Adrenal gland (tissue), 12 donors: ENCODE measurements around the gene UBE2D2. TPM values are rescaled to one million over a fixed set of nuclear protein-coding genes. Genes with fewer than 3 reads are reported as not detected.
A peak's percentile ranks its signal among the peaks of the same experiment; 100 is the strongest.

Source experiments
- DNase-seq, 7 donors: peaks; one replicate each; pipeline ENCODE4 v3.0.0-alpha.2; 2019 to 2020
- H3K27ac ChIP-seq, 5 donors: fragments of 200-600 bp; sonication (generic) in 4 of 5; 1 replicate in 3 of 5; 2 replicates in 2 of 5; pipeline versions ENCODE4 v1.5.1 to v1.8.0; 2016 to 2020; ENCODE audit warnings: mild to moderate bottlenecking in 1 of 5
- H3K27me3 ChIP-seq: fragments of 200-600 bp; 2 replicates; pipeline ENCODE4 v1.8.0; 2021
- H3K36me3 ChIP-seq, 2 donors: fragments of 200-600 bp; replicated peaks in 1 of 2; 1 replicate in 1 of 2; 2 replicates in 1 of 2; pipeline versions ENCODE4 v1.5.1 to v1.8.0; 2018 to 2022
- H3K4me1 ChIP-seq, 2 donors: fragments of 200-600 bp; replicated peaks in 1 of 2; 1 replicate in 1 of 2; 2 replicates in 1 of 2; pipeline versions ENCODE4 v1.5.1 to v1.8.0; 2018 to 2021
- H3K4me3 ChIP-seq, 4 donors: fragments of 200-600 bp; sonication (generic) in 3 of 4; one replicate each; pipeline ENCODE4 v1.5.1; 2016 to 2018
- H3K9me3 ChIP-seq, 3 donors: fragments of 200-600 bp; sonication (generic) in 1 of 3; replicated peaks in 1 of 3; 1 replicate in 2 of 3; 2 replicates in 1 of 3; pipeline versions ENCODE4 v1.5.1 to v1.8.0; 2016 to 2021
- CTCF ChIP-seq, 6 experiments: fragments of 450-650 bp in 4 of 6; fragments of 200-600 bp in 2 of 6; sonication (generic) in 1 of 6; IDR thresholded peaks; 1 replicate in 5 of 6; 2 replicates in 1 of 6; pipeline versions ENCODE4 v1.5.1 to v1.8.0; 2016 to 2021; ENCODE audit warnings: antibody characterized with exemption in 6 of 6, mild to moderate bottlenecking in 2 of 6, moderate library complexity in 1 of 6
- POLR2A ChIP-seq, 2 donors: fragments of 450-650 bp; IDR thresholded peaks; one replicate each; pipeline ENCODE4 v1.6.1; 2017; ENCODE audit warnings: antibody characterized with exemption in 2 of 2, mild to moderate bottlenecking in 2 of 2, moderate library complexity in 1 of 2
- WGBS, 4 donors: extraction: QIAGEN DNeasy Blood & Tissue Kit in 2 of 4; methylation state at CpG; one replicate each; pipeline versions ENCODE4 v1.1.5 to v1.1.7; 2013 to 2017; 5-methylcytosine and 5-hydroxymethylcytosine counted together
- intact Hi-C, 2 donors: fragments of 100-400 bp; cut with DNase I; formaldehyde crosslinking; loops; one replicate each; pipeline versions ENCODE4 v1.14.1 to v1.15.0; 2022 to 2023
- polyA plus RNA-seq, 3 donors: library from polyadenylated mRNA; stranded (reverse); fragments of 200-250 nt in 2 of 3; fragments of 350-450 nt in 1 of 3; fragmentation: Illumina TruSeq in 1 of 3; extraction: RNeasy Lipid Tissue Mini Kit (QIAGEN cat#74804) in 1 of 3; gene quantifications; one replicate each; pipeline ENCODE4 v1.2.3, GENCODE V29; 2013 to 2014
- total RNA-seq, 9 donors: library from RNA; depleted of rRNA in 4 of 9; stranded (reverse); fragments of >200 nt in 4 of 9; fragments of 120-200 nt in 1 of 9; fragmentation: NEBNext Ultra II Directional in 1 of 9; extraction: Animal tissue kit (Norgen Biotek cat#: 25700) in 1 of 9; gene quantifications; one replicate each; pipeline versions ENCODE4 v1.1.0 to v1.2.4, GENCODE V29; 2013 to 2023
- donor health status: healthy with polysubstance abuse.
- donor health status: Bipolar disorder and iron deficiency.
- donor health status: DM: yes; HTN: yes; CAD: no.
- donor health status: DM: no; HTN: no; CAD: no.
- donor health status: DM: no; HTN: no; CAD: no.
- donor health status: DM: yes; HTN: yes; CAD: no.

UBE2D2 gene
- total and polyA plus RNA-seq, 12 donors: 43.5 to 189 (median 84.9) TPM

GRCh38 chr5:139561655-139562451 lies 714 bp downstream of the UBE2D2 start:
- Histone ChIP-seq H3K4me3 (peak overlapping the region; percentile 36 to 95 (median 60)), H3K27ac (peak overlapping the region; percentile 91 to 100 (median 98)), H3K27me3 (no peaks in the 10 kb centered on the region), H3K9me3 (no peaks in the 10 kb centered on the region), H3K36me3 (no peaks in the 10 kb centered on the region), H3K4me1 (peaks cover 19 to 50% of the 10 kb centered on the region in 2 donors)
- WGBS, 4 donors: 0 to 3% (median 0%) methylated on average over 7 to 57 of the region's 57 CpGs
- peak; percentile 36 to 64 (median 48) for DNase-seq
- intact Hi-C loops: no loop called here
- TF ChIP-seq POLR2A (IDR thresholded peaks at IDR 0.05): no peak
- TF ChIP-seq CTCF (IDR thresholded peaks at IDR 0.05): no peak

GRCh38 chr5:139562847-139563246 lies 1.7 kb downstream of the UBE2D2 start:
- no peak for DNase-seq
- Histone ChIP-seq H3K9me3 (no peaks in the 10 kb centered on the region), H3K4me3 (peak overlapping the region in 2 of 4 donors; percentile 54 to 95), H3K27ac (no peak overlapping the region), H3K4me1 (peaks cover 19 to 53% of the 10 kb centered on the region in 2 donors), H3K36me3 (no peaks in the 10 kb centered on the region), H3K27me3 (no peaks in the 10 kb centered on the region)
- WGBS, 4 donors: 24 to 34% (median 30%) methylated on average over 5 of the region's 5 CpGs
- intact Hi-C loops: no loop called here
- no peak for TF ChIP-seq POLR2A (IDR thresholded peaks at IDR 0.05)
- no peak for TF ChIP-seq CTCF (IDR thresholded peaks at IDR 0.05)

GRCh38 chr5:139565411-139566305 lies 4.5 kb downstream of the UBE2D2 start:
- peak overlapping the region in 4 of 5 donors; percentile 23 to 68 (median 46) for H3K27ac ChIP-seq
- TF ChIP-seq POLR2A (IDR thresholded peaks at IDR 0.05) (no peak), CTCF (IDR thresholded peaks at IDR 0.05) (no peak)
- intact Hi-C loops: no loop called here
- H3K4me3 ChIP-seq: peak overlapping the region in 1 of 4 donors; percentile 17
- peaks cover 19 to 66% of the 10 kb centered on the region in 2 donors for H3K4me1 ChIP-seq
- H3K27me3 ChIP-seq: no peaks in the 10 kb centered on the region
- peak in 4 of 7 donors; percentile 46 to 68 (median 55) for DNase-seq
- H3K36me3 ChIP-seq: no peaks in the 10 kb centered on the region
- H3K9me3 ChIP-seq: no peaks in the 10 kb centered on the region
- 55 to 75% (median 68%) methylated on average over 4 to 6 of the region's 6 CpGs for WGBS, 4 donors

- H3K27ac ChIP-seq: peak overlapping the region in 1 of 5 donors; percentile 56
- no peak overlapping the region for H3K4me3 ChIP-seq
- 75 to 83% (median 81%) methylated on average over 5 of the region's 5 CpGs for WGBS, 4 donors
- TF ChIP-seq POLR2A (IDR thresholded peaks at IDR 0.05) (peak in 1 of 2 donors; percentile 9), CTCF (IDR thresholded peaks at IDR 0.05) (no peak)
- intact Hi-C loops: no loop called here
- H3K4me1 ChIP-seq: peaks cover 19 to 74% of the 10 kb centered on the region in 2 donors
- no peaks in the 10 kb centered on the region for H3K36me3 ChIP-seq
- no peaks in the 10 kb centered on the region for H3K9me3 ChIP-seq
- DNase-seq: peak in 2 of 7 donors; percentile 14 to 24
- H3K27me3 ChIP-seq: no peaks in the 10 kb centered on the region
Observed at GRCh38 chr5:139566611-139567010, 5.5 kb downstream of the UBE2D2 start.
